ENCODE measurements around the gene VAMP1.

DNA sequence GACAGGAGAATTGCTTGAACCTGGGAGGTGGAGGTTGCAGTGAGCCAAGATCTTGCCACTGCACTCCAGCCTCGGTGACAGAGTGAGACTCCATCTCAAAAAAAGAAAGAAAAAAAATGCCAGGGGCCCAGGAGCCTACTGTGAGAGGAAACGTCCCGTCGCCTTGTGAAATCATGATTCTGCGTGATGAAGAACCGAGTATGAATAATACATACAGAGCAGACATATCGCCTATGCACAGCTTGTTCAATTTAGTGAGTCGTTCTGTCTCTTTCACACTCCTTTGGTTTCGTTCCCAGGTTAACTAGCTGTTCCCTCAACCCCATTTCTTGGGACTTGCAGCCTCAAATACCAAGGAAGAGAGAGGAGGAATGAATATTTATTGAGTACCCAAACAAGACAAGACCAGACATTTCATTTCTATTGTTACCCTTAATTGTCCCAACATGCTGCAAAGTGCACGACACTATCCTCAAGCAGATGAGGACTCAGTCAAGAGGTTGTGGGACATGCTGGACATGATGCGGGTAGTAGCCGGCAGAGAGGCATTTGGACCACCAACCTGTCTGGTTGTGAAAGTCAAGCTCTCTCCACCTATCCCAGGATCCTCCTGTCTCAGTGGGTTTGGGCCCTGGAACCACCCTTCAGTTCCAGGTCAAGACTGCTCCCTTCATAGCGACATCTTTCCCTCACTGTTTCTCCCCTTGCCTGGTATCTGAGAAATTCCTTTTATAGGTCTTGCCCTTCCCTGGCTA, 34.3 kb downstream of the VAMP1 start:
- TF ChIP-seq, protein P1, sequence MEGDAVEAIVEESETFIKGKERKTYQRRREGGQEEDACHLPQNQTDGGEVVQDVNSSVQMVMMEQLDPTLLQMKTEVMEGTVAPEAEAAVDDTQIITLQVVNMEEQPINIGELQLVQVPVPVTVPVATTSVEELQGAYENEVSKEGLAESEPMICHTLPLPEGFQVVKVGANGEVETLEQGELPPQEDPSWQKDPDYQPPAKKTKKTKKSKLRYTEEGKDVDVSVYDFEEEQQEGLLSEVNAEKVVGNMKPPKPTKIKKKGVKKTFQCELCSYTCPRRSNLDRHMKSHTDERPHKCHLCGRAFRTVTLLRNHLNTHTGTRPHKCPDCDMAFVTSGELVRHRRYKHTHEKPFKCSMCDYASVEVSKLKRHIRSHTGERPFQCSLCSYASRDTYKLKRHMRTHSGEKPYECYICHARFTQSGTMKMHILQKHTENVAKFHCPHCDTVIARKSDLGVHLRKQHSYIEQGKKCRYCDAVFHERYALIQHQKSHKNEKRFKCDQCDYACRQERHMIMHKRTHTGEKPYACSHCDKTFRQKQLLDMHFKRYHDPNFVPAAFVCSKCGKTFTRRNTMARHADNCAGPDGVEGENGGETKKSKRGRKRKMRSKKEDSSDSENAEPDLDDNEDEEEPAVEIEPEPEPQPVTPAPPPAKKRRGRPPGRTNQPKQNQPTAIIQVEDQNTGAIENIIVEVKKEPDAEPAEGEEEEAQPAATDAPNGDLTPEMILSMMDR (conservative IDR thresholded peaks at IDR 0.05; ENCODE audit: low read depth, low read length) = no peak
- TF ChIP-seq EZH2 (IDR thresholded peaks at IDR 0.05; ENCODE audit: low read length, unreplicated experiment) (no peak), EZH2phosphoT487 (IDR thresholded peaks at IDR 0.05; ENCODE audit: borderline replicate concordance, low read length) (no peak)
